Measurements from ENCODE around the gene UQCRHL.
"Not testable (repeated sequence)": the region's sequence is repeated elsewhere in the genome, so short reads cannot be mapped to it uniquely, and the experiment has no call there.

UQCRHL gene

DNA sequence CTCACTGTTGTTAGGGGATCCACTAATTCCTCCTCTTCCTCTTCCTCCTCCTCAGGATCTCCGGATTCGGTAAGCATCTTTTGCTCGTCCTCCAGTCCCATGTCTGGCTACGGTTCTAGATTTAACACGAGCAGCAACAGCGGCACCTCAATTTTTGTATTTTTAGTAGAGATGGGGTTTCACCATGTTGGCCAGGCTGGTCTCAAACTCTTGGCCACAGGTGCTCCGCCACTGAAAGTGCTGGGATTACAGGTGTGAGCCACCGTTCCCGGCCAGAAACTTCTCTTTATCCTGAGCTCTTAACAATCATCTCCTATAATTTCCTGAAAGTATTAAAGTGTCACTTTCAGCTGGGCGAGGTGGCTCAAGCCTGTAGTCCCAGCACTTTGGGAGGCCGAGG lies at the start of gene UQCRHL:
TSS of gene UQCRHL (minus strand) at position 101 of the 400 bp plus-strand sequence. CDS start at position 101, 0 bp downstream.
- not testable (repeated sequence) for DNase-seq

DNA sequence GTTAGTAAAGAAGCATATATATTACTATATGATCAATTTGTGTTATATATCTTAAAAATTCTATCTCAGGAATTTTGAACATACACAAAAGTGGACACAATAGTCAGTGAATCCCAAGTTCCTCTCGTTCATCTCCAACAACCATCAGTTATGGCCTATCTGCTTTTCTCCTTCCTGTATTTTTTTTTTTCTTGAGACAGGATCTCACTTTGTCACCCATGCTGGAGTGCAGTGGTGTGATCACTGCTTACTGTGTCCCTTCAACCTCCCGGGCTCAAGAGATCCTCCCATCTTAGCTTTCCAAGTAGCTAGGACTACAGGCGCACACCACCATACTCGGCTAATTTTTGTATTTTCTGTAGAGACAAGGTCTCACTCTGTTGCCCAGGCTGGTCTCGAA lies 49.4 kb upstream of the UQCRHL start:
- DNase-seq = no peak

DNA sequence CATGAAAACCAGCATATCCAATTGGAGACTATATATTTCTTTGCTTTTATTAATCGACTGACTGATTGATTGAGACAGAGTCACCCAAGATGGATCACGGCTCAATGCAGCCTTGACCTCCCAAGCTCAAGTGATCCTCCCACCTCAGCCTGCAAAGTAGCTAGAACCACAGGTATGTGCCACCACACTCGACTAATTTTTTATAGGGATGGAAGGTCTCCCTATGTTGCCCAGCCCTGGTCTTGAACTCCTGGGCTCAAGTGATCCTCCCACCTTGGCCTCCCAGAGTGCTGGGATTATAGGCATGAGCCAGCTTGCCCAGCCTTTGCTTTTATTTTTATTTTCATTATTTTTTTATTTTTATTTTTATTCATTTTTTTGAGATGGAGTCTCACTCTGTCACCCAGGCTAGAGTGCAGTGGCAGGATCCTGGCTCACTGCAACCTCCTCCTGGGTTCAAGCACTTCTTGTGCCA lies 45.4 kb upstream of the UQCRHL start:
- DNase-seq = no peak

DNA sequence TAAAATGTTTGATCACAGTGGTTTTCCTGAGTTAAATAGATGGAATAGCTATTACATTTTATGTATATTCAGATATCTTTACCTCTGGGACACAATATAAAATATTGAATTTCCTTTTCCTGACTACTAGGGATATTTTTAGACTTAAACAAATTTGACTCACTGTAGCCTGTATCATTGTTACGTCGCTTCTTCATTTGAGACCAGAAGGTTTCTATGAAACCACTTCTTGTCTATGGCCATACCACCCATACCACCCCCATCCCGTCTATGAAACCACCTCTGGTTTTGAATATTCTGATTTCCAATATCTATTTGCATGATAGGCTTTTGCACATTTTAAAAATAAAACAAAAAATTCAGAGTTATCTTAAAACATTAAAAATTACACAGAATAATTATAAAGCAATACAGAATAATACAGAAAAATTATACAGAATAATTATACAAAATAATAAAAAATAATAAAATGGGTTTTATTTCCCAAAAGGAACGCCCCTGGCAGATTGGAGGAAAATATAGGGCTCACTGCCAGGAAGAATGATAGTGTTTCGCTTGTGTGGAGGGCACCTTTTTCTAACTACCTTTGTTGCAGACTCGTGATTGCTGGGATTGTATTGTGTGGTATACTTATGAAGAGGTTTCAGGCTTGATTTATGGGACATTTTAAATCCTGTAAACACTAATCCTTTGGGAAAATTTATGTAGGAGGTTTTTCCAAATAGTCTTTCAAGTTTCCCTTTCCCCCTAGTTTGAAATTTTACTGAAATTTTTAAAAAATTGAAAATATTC lies 44.8 kb upstream of the UQCRHL start:
- DNase-seq = peak; percentile 72

DNA sequence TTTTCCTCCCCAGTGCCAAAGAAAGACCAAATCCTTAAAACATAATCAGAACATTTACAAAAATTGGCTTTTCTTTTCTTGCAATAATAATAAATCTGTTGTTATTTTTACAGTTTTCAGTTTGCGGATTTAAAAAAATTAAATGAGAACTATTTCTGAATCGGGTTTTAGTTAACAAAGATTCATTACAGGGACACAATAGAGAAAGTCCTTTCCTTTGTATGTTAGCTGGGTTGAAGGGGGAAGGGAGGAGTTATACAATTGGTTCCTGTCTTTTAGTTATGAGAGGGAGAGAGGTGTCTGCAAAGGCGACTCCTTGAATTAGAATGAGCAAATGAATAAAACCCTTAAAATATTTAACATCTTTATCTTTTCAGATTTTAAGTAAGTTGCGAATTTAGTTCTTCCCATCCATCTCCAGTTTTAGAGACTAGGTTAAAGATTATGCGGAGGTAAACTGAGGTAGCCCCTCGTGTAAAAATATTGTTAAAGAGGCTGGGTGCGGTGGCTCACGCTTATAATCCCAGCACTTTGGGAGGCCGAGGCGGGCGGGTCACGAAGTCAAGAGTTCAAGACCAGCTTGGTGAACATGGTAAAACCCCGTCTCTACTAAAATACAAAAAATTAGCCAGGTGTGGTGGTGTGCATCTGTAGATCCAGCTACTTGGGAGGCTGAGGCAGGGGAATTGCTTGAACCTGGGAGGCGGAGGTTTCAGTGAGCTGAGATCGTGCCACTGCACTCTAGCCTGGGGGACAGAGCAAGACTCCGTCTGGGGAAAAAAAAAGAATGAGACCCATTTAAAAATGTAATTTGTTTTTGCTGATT lies 44.0 kb upstream of the UQCRHL start:
- peak; percentile 40 for DNase-seq

DNA sequence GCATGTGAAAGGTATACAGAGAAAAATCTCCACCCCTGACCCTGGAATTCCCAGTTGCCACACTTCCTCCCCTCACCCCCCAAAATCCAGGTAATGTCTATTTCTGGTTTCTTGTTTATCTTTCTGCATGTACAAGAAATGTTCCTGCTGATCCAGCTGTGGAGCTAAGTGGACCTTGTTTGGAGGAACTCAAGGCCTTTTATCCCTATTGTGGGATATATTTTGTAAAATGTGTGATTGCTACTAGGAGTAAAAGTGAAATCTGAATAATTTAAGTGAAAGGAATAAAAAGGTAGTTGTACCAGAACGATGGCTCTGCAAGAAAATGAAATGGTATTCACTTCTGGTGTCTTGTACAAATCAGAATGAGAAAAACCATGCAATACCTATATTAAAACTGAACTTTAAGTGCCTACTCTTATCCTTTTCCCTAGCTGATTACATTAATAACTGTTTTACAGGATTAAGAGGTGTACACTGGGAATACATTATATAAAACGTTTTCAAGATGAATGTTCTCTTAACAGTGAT lies 43.1 kb upstream of the UQCRHL start:
- DNase-seq = peak; percentile 41

DNA sequence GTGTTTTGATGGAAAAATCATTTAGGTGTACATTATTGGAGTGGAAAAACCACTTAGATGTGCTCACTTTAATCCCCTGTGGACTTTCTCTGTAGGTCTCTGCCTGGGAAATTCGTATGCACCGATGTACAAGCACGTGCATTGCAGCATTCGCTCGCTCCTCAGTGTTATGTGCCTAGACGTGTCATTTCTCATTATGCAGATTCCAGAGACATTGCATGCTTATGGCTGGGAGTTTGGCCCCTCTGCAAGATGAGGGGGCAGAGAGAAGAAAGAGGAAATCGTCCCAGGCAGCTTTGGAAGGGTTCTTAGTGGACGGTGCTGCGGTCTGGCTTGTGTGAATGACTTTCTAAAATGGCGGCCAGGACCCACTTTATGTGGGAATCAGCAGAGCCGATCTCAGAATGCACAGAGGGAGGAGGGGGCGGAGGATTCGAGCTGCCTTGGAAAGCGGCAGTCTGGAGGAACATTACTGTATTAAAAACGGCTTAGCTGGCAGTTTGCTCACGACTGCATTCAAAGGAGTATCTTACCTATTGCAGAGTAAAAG lies 42.4 kb upstream of the UQCRHL start:
- DNase-seq = peak; percentile 81

DNA sequence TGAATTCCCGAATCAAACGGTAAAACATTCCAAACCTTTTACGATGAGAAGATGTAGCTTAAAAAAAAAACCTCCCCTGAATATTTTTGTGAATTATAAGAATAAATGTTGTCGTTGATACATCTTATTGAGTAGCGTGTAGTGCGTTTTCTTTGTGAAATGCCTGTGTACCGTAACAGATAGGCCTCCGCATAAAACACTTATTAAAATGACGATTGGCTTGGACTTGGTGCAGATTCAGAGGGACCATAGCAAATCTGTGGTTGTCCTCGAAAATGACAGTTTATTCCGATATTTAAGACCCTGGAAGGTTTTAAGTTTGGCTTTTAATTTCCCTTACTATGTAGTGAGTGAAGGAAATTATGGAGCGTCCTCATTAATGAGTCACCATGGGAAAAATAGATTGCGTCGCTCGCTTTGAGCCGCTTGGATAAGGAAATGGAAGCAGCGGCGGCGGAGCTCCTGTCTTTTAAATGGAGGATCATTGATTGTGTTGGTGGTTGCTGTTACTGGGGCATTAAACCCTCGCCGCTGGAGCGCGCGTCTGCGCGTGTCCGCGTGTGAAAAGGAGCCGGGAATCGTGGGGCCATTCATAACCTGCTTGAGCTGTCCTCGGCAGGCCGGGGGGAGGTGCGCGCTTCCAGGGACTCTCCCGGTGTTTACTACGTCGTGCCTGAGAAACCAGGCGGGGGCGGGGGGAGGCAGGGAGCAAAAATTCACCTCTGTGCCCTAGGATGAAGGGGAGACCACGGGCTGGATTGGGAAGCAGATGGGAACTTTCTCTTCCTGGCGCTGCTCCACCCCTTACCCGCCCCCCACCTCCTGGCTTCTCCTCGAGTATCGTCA lies 41.7 kb upstream of the UQCRHL start:
- DNase-seq = peak; percentile 89

DNA sequence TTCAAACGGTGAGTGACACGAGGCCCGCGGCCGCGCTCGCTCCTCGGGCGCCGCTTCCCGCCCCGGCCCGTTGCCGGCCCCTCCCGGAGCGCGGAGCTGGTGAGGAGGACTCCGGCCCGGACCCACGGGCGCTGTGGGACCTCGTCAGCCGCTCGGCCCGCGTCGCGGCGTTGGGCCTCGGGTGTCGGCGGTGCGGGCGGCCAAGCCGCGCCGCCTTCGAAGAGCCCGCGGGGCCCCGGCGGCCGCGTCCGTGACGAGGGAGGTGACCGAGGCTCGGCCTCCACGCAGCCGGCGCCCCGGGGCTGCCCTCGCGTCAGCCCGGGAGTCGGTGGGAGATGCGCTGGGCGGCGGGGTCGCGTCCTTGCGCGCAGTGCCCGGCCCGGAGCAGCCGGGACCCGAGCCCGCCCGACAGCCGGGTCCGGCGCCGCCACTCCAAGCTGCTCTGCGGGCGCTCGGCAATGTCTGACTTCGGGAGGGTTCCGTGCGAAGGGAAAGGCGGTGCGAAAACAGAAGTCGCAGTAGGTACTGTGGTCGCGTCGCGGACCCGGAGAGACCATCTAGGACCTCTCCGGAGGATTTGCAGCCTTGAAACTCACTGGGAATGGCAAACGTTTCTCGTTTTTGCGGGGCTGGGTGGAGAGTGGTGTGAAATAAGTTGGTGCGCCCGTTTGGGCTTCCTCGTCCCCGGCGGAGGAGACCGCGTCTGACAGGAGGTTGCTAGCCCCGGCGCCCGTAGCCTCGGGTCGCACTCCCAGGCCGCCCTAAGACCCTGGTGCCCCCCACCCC lies 40.9 kb upstream of the UQCRHL start:
- no peak for DNase-seq

DNA sequence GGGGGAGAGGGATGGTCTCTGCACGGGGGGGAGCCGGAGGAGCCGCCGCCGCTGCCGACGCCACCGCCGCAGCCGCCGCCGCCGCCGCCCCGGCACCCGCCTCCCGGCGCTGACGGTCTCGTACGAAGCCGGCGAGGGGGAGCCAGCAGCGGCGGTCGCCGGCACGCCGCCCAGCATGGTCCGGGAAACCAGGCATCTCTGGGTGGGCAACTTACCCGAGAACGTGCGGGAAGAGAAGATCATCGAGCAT lies 40.4 kb upstream of the UQCRHL start:
- no peak for DNase-seq

DNA sequence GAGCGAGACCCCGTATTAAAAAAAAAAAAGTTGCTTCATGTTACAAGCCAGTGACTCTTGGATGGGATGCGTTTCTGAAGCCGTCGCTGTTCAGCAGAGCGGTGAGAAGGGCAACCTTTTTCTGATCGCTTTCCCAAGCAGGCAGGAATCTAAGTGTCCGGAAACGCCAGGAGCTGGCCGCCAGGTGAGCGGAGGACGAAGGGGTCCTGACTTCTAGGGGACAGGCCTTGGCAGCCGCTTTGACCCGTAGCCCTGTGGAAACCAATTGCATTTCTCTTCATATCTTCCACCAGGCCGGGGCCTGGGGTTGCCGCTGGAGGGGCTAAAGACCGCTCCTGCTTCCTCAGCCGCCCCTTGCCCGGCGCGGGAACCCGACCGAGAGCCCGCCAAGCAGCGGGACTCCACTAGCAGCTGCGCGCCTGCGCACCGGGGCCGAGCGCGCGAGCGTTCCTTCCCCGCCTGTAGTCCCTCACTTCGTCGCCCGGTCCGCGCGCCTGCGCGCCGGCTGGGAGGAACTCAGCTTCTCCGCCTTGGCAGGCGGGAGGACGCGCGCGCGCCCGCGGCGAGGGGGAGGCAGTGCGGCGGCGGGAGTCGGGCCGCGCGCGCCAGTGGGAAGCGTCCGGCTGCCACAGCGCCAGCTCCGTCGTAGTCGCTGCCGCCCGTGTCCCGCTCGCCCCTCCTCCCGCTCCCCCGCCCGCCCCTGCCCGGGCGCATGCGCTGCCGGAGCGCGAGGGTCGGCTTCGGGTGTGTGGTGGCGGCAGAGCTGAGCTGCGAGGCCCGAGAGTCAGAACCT lies 39.8 kb upstream of the UQCRHL start, which contains the start of gene SPEN:
TSS of gene SPEN (plus strand) at position 608 of the 793 bp plus-strand sequence. CDS start 361 bp downstream, outside the sequence.
- DNase-seq = peak; percentile 97

DNA sequence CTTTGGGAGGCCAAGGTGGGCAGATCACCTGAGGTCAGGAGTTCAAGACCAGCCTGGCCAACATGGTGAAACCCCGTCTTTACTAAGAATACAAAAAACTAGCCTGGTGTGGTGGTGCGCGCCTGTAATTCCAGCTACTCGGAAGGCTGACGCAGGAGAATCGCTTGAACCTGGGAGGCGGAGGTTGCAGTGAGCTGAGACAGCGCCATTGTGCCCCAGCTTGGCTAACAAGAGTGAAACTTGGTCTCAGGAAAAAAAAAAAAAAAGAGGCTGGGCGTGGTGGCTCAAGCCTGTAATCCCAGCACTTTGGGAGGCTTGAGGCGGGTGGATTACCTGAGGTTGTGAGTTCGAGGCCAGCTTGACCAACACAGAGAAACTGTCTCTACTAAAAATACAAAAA lies 38.6 kb upstream of the UQCRHL start:
- DNase-seq = not testable (repeated sequence)

DNA sequence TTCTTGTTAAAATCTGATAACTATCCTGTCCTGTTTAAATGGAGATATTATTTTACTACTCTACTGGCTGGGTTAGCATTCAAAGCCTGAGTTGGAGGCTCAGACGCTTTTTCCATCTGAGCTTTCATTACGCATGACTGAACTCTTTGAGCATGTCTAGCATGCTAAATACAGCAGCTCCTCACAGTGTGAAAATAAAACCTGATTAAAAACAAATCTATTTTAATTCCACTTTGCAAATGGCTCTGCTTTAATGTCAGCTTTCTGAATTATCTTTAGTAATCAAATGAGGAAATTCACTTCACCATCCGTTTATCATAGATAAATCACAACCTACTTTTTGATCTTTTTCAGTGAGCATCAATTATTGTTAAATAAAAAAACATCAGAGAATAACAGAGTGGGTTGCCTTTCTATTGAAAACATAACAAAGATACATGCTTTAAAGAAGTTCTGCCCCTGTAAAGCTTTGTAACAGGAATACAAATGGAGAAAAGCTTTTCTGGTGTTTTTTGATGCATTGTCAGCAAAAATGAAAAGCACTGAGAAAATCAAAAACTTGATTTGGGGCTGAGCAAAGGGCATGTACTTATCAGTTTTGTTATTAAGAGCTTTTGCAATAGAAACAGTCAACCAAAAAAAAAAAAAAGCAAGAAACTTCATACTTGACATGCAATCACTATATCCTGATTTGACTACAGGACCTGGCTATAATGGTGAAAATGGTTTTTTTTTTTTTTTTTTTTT lies 36.5 kb upstream of the UQCRHL start:
- peak; percentile 42 for DNase-seq

DNA sequence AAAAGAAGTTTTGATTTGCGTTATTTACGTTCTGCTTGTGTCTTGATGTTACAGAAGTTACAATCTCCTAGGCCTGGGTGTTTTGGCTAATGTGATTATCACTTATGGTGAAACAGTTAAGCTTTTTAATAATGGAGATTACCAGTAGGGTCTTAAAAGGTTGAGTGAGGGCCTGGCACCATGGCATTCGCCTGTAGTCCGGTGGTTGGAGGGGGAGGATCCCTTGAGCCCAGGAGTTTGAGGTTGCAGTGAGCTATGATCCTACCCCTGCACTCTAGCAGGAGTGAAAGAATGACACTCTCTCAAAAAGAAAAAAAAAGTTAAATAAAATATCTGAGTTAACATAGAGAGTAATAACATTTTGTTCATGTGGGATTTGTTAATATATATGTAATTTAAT lies 31.3 kb upstream of the UQCRHL start:
- DNase-seq = no peak

DNA sequence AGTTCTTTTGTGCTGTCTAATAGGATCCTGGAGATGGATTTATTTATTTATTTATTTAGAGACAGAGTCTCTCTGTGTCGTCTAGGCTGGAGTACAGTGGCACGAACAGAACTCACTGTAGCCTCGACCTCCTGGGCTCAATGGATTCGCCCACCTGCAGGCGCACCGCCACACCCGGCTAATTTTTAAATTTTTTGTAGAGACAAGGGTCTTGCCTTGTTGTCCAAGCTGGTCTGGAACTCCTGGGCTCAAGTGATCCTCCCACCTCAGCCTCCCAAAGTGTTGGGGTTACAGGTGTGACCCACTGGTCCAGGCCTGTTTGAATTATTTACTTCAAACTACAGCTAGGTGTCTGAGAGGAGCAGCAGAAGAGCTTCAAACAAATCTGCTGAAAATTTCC lies 30.5 kb upstream of the UQCRHL start:
- no peak for DNase-seq

DNA sequence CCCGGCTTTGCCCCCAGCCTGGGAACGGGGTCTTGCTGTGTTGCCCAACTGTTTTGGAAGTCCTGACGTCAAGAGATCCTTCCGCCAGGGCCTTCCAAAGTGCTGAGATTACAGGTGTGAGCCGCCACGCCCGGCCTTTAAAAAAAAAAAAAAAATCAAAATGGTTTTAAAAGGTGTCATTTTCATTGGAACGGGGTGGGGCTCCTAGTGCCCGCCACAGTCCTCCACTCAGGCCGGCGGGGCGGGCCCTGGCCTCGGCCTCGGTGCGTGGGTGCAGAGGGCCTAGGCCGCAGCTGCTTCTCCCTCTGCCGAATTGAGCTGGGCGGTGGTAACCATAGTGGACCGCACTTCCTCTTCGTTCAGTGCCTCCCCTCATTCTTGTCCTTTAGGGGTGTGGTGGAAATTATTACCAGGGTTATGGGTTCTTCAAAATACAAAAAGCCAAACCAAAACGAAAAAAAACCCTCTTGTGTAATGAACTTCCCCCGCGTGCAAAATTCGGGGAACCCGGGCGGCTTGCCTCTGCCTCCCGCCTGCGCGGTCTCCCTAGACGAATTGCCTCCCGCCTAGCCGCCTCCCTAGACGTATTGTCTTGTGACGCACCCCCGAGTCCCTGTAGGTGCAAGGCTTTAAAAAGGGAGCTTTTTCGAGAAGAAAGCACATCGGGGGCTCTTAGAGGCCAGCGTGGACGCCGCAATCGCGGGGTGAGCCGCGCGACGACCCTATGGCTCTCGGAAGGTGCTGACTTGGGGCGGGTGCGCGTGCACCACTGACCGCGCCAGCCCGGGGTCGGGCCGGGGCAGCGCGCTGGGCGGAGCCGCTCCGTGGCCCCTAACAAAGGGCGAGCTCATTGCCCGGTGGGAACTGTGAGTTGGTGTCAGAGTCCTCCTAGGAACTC lies 29.6 kb upstream of the UQCRHL start:
- no peak for DNase-seq

DNA sequence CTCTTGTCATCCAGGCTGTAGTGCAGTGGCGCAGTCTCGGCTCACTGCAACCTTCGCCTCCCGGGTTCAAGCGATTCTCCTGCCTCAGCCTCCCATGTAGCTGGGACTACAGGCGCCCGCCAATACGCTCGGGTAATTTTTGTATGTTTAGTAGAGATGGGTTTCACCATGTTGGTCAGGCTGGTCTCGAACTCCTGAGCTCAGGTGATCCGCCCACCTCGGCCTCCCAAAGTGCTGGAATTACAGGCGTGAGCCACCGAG lies 29.0 kb upstream of the UQCRHL start:
- not testable (repeated sequence) for DNase-seq

DNA sequence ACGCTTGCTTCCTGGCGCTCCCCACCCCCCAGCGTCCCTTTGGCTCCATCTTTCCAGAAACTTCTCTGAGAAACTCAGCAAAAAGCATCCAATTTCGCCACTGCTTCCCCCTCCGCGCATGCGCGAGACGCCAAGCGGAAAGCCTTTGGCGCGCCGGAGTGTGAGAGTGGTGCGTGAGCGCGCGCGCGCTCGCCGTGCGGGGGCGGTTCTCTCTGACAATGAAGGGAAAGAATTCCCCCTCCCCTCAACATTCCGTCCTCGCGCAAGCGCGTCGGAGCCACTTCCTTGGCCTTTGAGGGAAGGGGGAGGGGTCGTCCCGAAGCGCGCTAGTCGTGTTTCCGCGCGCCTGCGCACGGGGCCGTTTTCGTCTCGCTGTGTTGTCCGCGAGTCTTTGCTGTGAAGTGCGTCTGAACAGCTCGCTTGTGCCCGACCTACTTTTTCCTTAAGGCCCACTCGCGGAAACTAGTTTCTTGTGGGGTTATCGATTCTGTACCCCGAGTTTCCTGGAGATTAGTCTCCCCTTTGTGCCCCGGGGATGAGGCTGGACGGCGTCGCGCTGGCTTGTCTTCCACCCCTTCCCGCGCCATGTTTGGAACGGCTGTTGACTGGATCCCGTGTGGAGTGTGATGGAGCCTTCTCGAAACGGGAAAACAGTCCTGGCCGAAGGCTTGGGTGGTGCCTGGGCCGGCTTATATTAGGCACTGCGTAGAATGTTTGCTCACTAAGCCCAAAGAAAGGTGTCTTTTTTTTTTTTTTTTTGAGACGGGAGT lies 28.5 kb upstream of the UQCRHL start:
- peak; percentile 99 for DNase-seq
